GM19099 (cell line): ENCODE measurements around the gene RHBDF2.

Experiments
- POLR2A ChIP-seq: IDR thresholded peaks from 3 replicates; pipeline ENCODE4 v1.6.1; 2011; ENCODE audit warnings: low read depth; ENCODE audit not compliant: insufficient read length; ENCODE audit errors: extremely low read depth

Gene RHBDF2

DNA sequence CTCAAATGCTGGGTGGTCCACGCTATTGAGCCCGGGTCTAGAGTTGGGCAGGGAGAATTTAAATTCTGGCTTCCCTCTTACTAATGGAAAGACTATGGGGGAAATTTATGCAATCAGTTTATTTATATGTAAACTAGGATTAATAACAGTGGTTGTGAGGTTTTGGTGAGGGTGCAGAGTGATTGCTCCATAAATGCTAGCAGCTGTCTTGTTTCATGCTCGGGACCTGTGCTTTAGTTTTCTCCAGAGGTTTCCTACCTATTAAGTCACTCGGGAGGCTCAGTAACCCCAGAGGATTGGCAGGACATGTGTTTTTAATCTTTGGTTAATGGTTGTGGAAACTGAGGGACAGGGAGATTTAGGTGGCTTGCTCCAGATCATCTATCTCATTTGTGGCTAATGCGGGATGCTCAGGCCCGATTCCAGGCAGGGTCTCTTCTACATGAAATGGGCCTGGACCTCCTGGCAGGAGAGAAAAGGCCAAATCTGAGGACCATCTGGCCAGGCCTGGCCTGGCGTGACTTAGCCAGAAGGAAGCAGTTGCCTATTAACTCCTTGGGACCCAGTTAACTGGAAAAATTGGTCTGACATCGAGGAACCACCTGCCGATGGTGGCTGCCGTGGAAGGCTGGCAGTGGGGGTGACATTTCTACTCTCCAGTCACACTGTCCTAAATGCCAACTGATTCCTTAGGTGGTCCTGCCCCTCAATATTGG lies 40.7 kb upstream of the RHBDF2 start:
- TF ChIP-seq POLR2A: no peak

DNA sequence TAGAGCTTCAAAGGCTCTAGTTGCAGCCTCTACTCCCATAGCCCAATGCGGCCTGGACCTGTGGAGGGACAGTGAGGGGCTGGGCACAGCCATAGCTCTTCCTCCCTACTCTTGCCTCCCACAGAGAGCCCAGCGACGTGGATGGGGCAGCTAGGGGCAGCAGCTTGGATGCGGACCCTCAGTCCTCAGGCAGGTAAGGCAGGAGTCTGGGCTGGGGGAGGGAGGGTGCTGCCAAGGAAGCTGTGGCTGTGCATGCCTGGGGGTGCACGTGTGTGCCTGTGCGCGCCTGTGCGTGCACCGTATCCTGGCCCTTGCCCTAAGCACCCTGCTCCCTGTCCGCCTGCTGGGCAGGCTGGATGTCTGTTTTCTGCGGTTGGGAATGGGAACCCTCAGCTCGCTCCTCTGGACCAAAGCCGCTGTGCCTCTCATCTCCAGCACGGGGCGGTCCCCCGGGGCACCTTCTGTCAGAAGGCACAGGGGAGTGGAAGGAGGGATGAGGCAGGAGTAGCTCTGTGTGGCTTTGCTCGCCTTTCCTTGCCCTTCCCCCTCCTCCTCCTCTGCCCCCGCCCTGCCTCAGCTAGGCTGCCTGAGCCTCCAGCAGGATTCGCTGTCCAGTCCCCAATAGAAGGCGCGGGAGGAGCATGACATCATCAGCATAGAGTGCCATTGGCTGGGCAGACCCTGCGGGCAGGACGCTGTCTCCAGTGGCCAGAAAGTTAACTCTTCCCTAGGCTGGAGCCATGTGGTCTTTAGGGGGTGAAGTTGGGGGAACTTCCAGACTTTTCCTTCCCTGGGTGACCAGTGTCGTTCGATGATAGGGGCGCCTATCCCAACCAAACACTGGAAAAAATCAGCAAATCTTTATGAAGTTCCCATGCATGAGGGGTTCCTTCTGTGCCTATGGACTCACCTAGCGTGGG lies 39.4 kb upstream of the RHBDF2 start:
- TF ChIP-seq POLR2A: no peak

DNA sequence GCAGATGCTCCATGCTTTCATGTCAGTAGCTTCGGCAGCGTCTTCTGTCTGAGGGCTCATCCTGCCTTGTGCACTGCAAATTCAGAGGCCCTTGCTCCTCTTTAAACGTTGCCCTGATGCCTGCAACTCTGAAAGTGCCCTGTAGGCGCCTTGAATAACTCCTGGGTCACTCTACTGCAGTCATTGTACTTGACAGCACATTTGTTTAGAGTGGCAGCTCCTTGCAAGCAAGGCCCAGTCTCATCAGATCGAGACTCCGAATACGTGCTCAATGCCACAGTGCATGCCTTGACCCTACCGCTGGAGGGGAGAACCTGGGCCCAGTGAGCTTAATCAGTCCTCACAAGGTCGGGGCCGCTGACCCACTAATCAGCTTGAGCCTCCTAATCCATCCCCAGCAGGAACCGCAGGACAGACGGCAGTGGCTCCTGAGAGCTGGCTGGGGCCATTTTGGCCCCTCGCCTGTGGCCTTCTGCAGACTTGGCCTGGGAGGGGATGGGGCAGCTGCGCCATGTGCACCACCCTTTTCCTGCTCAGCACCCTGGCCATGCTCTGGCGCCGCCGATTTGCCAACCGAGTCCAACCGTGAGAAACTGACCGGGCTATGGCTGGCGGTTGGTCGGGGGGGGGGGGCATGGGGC lies 38.5 kb upstream of the RHBDF2 start, which contains the start of gene PRCD:
Gene PRCD, plus strand, starts transcription at position 414 of the 641 bp plus-strand sequence. Its CDS starts 98 bp downstream, at position 512.
- no peak for TF ChIP-seq POLR2A

DNA sequence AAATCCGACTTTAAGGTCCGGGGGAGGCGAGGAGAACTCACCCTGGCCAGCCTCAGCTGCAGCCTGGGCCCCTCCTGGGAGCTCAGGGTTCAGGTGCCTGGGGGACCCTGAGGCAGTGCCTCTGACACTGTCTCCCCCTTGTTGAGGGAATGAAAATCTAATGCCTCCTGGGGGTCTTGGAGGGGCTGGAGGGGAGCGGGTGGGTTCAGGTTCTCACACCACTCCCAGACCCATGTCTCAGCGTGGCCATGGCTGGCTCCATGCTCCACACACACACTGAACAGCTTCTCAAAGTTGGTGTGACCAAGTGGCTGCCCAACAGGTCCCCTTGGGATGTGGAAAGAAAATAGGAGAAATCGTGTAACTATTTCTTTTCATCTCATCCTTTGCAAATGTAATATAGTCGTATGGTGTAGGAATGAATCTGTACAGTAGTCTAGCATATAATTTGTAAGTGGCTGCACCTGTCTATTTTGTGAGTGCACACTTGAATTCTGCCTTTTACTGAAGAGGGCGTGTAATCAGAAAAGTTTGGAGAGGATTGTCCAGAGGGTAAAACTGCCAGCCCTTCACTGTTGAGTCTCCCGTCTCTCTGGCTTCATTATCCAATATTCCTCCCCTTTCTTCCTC lies 37.8 kb upstream of the RHBDF2 start:
- no peak for TF ChIP-seq POLR2A

DNA sequence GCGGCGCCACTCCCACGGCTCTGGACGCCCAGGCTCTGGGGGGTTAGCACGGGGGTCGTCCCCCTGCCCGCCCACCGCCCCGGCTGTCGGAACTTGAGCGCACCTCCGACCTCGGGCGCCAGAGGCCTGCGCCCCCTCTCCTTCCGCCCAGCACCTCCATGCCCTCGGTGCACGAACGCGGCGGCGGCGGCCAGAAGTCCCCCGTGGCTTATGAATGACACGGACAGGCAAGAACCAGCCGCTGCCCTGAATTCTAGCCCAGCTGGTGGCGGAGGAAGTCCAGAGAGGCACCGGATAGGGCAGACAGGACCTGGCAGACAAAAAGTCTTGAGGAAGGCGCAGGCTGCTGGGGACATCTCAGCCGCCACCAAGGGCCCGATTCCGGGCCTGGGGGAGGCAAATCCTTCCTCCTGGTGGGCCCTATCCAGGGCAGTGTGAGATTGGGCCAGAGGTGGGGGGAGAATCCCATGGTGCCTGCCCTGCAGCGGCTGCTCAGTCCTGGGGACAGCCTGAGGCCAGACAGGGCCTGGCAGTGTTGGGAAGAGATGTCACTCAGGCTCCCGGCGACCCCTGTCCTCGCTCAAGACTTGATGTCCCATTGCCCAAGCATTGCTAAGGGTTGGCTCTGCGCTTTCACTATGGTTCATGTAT lies 37.2 kb upstream of the RHBDF2 start:
- no peak for TF ChIP-seq POLR2A

DNA sequence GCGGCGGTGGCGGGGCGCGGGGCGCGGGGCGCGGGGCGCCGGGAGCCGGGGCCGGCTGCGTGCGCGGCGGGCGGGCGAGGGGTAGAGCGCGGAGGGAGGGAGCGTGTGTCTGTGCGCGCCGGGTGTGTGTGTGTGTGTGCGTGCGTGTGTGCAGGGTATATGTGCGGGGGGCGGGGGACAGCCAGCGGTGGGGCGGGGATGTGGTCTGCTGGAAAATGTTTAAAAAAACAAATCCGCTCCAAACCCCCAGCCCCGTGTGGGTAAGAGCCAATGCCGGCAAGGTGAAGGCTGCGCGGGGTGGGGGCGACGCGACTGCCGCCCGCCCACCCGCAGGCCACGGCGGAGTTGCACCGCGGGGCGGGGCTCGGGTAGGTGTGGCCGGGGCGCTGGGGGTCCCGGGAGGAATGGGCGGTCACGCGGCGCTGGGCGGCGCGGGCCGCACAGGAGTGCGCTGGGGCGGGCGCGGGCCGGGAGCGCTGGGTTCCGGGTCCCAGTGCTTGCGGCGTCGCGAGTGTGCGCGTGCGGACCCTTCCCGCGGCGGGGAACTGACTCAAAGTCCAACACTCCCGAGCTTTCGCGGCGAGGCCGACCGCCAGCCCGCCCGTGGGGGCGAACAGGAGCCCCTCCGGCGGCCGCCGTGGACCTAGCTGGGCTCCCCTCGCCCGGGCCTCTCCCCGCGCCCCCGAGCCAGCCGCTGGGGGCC lies 36.5 kb upstream of the RHBDF2 start, which contains the start of gene CYGB:
Gene CYGB, minus strand, starts transcription at position 132 of the 703 bp plus-strand sequence. CDS start 167 bp downstream, outside the sequence.
- no peak for TF ChIP-seq POLR2A

DNA sequence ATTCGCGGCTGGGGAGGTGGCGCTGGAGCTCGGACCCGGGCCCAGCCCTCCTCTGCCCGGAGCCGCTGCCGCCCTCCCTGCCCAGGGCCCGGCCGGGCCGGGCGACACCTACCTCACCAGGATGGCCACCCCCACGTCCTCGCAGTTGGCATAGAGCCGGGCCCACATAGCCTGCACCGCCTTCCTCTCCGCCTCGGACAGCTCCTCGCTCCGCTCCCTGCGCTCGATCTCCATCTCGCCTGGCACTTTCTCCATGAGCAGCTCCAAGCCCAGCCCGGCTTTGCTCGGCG lies 36.0 kb upstream of the RHBDF2 start:
- TF ChIP-seq POLR2A: no peak

DNA sequence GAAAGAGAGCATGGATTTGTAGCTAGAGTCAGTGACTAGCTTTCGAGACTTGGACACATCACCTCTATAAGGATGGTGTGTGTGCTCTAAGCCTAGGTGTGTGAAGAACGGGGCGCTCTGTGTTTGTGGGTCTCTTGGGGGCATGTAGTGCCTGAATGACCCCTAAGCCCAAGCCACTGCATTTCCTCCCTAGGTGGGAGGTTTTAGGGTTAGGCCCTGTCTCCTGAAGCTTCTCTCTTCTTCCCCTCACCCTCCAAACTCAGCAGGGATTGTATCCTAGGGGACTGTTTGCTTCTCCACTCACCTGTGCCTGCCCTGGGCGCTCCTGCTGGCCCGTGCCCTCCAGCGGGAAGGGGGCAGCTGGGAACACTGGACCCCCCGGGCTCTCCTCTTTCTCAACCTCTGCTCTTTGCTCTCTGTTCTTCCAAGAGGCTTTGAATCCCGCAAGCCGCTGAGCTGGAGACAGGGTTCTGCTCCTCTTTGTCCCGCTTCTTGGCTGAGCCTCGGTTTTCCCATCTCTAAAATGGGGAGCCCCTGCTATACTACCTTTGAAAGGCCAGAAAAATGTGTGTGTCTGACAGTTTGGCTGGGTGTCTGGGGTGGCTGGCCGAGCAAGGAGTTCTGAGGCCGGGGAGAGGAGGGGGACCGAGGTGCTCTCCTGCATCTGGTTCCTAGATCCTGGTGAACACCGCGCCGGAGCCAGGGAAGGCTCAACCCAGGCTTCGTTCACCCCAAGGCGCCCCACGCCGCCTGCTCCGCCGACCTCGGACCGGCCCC lies 35.5 kb upstream of the RHBDF2 start:
- TF ChIP-seq POLR2A: no peak

DNA sequence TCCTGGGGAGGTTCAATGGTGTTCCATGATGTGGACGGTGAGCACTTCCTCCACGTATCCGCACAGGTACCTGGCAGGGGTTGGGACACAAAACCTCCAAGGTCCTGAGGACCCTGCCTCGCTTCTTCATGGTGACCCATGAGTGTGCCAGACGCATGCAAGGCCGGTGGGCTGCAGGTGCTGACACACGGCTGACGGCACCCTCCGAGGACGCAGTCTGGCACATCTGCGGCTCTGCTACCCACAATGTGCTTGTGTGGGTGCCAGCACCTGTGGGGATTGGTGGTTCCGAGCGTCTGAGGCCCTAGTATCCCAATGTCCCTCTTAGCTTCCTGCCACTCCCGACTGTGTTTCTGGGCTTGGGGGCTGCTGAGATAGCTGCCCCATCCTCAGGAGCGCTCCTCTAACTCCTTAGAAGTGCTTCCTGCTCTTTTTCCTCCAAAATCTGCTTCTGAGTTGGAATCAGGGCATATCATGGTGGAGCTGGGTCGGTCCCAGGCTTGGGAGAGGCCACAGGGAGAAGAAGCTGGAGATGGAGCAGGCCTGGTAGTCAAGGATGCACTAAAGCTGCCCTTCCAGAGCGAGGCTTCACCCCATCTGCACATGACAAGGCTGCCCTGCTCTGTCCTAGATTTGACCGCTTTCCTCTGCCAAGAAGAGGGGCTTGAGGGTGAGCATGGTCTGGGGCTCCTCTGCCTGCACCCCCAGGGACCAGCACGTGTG lies 34.7 kb upstream of the RHBDF2 start:
- no peak for TF ChIP-seq POLR2A

DNA sequence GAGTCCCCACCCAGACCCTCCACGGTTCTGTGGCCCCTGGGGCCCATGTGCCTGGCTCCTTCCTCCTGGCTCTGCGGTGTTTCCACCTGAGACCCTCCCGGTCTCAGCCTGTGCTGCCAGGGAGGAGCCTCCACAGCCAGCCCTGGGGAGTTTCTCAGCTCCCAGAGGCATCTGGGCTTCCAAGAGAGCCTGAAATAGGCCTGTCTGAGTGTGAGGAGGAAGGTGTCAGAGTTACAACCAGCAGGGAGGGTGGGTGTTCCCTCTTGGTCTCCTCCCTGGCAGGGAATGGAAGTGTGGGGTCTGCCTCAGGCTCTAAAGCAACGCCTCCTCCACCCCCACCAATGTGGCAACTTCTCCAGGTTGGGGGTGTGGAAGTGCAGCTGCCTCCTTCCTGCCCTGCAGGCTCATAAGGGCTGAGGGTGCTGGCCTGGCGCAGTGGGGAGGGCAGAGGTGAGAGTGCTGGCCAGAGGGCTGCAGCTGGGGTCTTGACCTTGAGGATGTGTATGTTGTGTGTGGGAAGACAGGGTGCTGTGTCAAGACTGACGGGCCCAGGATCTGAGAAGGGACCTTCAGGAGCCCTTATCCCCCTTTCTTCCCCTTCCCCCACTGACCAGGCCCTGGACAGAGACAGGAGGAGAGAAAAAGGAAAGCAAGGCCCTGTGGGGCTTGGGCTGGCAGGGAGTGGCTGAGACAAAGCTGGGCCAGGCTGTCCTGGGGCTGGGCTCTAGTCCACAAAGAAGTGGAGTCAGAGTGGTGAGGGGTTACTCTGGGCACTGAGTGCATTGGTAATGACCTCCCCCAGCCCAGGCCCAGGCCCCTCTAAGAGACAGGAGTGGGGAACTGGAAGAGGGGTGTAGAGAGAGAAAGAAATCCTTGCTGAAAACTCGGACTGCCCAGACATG lies 33.9 kb upstream of the RHBDF2 start:
- TF ChIP-seq POLR2A: no peak

DNA sequence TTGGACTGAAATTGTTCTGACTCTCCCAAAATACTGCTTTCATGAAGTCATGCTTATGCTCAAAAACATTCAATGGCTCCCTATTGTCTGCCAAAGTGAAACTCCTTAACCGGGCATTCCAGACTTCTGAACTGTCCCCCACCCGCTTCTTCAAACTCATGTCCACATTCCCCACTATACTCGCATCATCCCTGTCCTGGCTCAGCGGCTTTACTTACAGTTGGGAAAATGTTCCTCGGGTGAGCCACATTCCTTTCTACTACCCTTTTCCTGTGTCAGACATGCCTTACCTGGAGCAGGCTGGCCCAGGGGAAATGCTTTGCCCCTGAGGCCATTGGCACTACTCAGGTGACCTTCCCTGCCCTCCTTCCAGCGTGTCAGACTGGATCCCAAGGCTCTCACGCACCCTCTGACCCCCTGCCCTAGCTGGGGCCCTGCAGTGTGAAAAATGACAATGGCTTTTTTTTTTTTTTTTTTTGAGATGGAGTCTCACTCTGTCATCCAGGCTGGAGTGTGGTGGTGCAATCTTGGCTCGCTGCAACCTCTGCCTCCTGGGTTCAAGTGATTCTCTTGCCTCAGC lies 30.9 kb upstream of the RHBDF2 start:
- TF ChIP-seq POLR2A: no peak
